ENCODE data around the gene TEAD3. TPM values are rescaled to one million over a fixed set of nuclear protein-coding genes. Genes with fewer than 3 reads are reported as not detected.

Gene TEAD3
- total RNA-seq, 1 donor from 2014 or later = 17.0 TPM

DNA sequence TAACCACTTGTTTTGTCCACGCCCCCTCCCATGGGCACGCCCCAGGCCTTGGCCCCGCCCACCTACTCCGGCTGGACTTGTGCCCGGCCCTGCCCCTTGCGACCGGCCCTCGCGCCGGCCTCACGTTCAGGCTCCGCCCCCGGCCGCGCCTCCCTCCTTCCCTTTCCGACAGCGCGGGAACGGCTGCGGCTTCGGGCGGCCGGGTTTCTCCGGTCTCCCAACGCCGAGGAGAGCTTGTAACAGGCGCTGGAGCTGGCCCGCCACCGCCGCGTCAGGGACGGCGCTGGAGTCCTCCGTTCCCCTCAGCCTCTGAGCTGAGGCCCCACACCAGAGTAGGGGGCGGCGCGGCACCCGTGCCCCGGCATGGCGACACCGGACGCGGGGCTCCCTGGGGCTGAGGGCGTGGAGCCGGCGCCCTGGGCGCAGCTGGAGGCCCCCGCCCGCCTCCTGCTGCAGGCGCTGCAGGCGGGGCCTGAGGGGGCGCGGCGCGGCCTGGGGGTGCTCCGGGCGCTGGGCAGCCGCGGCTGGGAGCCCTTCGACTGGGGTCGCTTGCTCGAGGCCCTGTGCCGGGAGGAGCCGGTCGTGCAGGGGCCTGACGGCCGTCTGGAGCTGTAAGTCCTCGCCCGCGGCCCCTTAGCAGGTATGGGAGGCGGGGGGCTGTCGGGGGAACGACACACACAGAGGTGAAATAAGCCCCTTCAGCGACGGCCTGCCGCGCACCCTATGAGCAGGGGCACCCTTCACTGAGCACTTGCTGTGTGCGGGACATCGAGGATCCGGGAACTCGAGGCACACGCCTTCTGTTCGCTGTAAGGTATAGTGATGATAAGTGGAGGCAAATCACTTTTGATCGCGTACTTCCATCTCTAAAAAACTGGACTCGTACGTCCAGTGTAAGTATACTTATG is 44.4 kb downstream of the TEAD3 start, which contains the start of gene FANCE:
FANCE (plus strand) TSS at position 156 of the 908 bp plus-strand sequence; CDS start at position 364, 208 bp downstream.
- Histone ChIP-seq H3K36me3 (peaks cover 7% of the 10 kb centered on the region), H3K4me3 (peak within 1 kb of the TSS; percentile 81), H3K27me3 (ENCODE audit: low read depth) (no peaks in the 10 kb centered on the region), H3K27ac (peak within 1 kb of the TSS; percentile 70), H3K4me1 (peaks cover 36% of the 10 kb centered on the region), H3K9me3 (no peaks in the 10 kb centered on the region)
- TF ChIP-seq, protein P1, sequence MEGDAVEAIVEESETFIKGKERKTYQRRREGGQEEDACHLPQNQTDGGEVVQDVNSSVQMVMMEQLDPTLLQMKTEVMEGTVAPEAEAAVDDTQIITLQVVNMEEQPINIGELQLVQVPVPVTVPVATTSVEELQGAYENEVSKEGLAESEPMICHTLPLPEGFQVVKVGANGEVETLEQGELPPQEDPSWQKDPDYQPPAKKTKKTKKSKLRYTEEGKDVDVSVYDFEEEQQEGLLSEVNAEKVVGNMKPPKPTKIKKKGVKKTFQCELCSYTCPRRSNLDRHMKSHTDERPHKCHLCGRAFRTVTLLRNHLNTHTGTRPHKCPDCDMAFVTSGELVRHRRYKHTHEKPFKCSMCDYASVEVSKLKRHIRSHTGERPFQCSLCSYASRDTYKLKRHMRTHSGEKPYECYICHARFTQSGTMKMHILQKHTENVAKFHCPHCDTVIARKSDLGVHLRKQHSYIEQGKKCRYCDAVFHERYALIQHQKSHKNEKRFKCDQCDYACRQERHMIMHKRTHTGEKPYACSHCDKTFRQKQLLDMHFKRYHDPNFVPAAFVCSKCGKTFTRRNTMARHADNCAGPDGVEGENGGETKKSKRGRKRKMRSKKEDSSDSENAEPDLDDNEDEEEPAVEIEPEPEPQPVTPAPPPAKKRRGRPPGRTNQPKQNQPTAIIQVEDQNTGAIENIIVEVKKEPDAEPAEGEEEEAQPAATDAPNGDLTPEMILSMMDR (IDR thresholded peaks at IDR 0.05) = no peak
- ATAC-seq = peak; percentile 98
- intact Hi-C loops (cut with DNase I) = no loop called here
- peak; percentile 96 for DNase-seq

DNA sequence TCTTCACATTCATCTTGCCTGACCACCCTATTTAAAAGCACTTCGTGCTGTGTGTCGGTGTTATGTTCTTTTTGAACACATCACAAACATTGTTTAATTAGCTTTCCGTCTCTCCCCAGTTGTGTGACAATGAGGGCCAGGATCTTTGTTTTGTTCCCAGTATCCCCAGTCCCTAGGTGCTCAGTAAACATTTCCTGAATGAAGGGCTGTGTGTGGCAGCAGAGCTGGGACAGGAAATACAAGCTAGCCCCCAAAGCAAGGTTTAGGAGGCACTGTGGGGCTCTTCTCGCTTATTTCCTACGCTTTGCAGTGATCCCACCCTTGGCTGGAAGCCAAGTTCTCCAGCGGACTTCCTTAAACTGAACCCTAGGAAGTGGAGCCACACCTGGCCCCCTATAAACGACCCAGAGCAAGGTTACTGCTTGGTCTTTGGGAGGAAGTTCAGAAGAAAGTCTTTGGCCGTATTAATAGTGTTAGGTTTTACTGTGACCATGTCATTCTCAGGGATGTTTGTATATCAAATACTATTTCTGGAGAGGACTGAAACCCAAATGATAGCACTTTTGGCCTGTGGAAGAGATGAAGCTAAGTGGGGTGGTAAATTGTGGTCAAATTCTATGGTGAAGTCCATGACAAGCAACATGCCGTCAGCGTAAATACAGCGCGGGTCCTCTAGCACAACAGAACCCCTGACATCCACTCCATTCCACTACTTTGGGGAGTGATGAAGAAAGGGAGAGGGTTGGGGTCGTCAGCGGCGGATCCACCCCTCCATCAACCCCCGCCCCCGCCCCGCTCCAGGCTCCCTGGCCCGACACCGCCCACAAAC is 45.3 kb downstream of the TEAD3 start:
- ATAC-seq (no peak), DNase-seq (no peak)
- TF ChIP-seq, protein P1 (IDR thresholded peaks at IDR 0.05) = no peak
- Histone ChIP-seq H3K9me3 (no peaks in the 10 kb centered on the region), H3K27me3 (ENCODE audit: low read depth) (no peaks in the 10 kb centered on the region), H3K36me3 (peaks cover 7% of the 10 kb centered on the region), H3K4me3 (peak overlapping the region; percentile 81), H3K27ac (peak overlapping the region; percentile 70), H3K4me1 (peaks cover 36% of the 10 kb centered on the region)
- intact Hi-C loops (cut with DNase I) = no loop called here

DNA sequence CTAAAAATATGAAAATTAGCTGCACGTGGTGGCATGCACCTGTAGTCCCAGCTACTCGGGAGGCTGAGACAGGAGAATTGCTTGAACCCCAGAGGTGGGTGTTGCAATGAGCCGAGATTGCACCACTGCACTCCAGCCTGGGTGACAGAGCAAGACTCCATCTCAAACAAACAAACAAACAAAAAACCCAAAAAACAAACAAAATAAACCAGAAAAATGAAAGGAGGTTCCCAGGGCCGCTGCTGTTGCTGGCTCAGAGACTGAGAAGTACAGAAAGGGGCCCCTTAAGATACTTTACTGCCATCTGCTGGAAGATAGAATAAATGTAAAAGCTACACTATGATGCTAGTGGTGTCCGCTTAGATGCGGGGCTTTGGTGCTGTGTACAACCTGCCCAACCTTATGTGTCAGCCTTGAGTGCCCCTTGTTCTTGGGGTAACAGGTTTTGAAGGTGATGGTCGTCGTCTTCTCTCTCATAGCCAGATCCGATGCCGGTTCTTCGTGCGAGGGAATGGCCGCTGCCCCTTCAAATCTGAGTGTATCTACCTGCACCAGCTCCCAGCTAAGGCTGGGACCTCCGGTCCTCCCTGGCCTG is 47.5 kb downstream of the TEAD3 start:
- no peak overlapping the region for H3K4me3 ChIP-seq
- H3K9me3 ChIP-seq = no peaks in the 10 kb centered on the region
- peaks cover 30% of the 10 kb centered on the region for H3K4me1 ChIP-seq
- H3K36me3 ChIP-seq = no peaks in the 10 kb centered on the region
- DNase-seq (no peak), ATAC-seq (peak; percentile 62 to 69)
- TF ChIP-seq, protein P1 (IDR thresholded peaks at IDR 0.05) = peak; percentile 77
- intact Hi-C loops (cut with DNase I) = loop anchor here (10.0 kb wide), 1 partner anchor 105 kb away; the partner anchor contains the start of gene PPARD
- H3K27me3 ChIP-seq (ENCODE audit: low read depth) = no peaks in the 10 kb centered on the region
- no peak overlapping the region for H3K27ac ChIP-seq

DNA sequence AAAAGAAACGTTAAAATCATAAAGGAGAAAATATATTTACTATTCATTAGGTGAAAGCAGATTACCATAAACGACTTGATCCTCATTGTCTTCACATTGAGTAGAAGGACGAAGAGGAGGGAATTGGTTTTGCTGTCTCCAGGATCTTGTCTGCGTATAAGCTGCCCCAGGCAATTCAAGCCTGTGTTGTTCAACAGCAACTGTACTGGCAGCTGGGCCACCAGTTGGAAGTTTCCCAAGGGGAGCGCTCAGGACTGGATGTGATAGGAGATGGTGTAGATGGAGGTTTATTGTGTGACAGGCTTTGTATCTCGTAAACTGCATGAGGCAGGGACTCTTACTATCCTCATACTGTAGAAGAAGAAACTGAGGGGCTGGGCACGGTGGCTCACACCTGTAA is 48.7 kb downstream of the TEAD3 start:
- DNase-seq = no peak
- TF ChIP-seq, protein P1 (IDR thresholded peaks at IDR 0.05) = no peak
- ATAC-seq = no peak
- Histone ChIP-seq H3K36me3 (no peaks in the 10 kb centered on the region), H3K9me3 (no peaks in the 10 kb centered on the region), H3K4me1 (peaks cover 18% of the 10 kb centered on the region), H3K4me3 (no peak overlapping the region), H3K27me3 (ENCODE audit: low read depth) (no peaks in the 10 kb centered on the region), H3K27ac (no peak overlapping the region)
- intact Hi-C loops (cut with DNase I) = loop anchor here (10.0 kb wide), 1 partner anchor 103 kb away; the partner anchor contains the start of gene PPARD

DNA sequence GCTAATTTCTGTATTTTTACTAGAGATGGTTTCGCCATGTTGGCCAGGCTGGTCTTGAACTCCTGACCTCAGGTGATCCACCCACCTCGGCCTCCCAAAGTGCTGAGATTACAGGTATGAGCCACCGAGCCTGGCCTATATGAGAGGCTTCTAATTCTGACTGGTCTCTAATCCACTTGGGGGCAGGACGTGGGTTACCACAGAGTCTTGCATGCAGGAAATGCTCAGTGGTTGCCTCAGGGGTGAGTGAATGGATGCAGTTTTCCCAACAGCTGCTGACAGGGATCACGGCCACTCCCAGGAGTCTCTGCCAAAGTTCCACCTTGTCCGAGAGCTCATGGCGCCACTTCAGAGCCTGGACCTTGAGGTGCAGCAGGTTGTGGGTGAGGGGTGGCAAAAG is 51.2 kb downstream of the TEAD3 start:
- intact Hi-C loops (cut with DNase I) = loop anchor here (10.0 kb wide), 1 partner anchor 101 kb away; the partner anchor contains the start of gene PPARD
- peaks cover 5% of the 10 kb centered on the region for H3K4me1 ChIP-seq

More for the DNA sequence above, 51.2 kb downstream of the TEAD3 start:
- Histone ChIP-seq H3K36me3 (no peaks in the 10 kb centered on the region), H3K9me3 (no peaks in the 10 kb centered on the region), H3K27me3 (ENCODE audit: low read depth) (no peaks in the 10 kb centered on the region), H3K27ac (no peak overlapping the region), H3K4me3 (no peak overlapping the region)
- TF ChIP-seq, protein P1 (IDR thresholded peaks at IDR 0.05) = no peak
- DNase-seq (no peak), ATAC-seq (no peak)
